ENCODE measurements around the gene FOXD4L5.
"Not testable (repeated sequence)": the region's sequence is repeated elsewhere in the genome, so short reads cannot be mapped to it uniquely, and the experiment has no call there.

Gene FOXD4L5

GRCh38 chr9:65285109-65285508 lies at the start of gene FOXD4L5:
Gene FOXD4L5 (minus strand): TSS chr9:65285209. CDS start chr9:65284377, 832 bp downstream.
- not testable (repeated sequence) for DNase-seq (ENCODE audit: low read depth)

- not testable (repeated sequence) for DNase-seq (ENCODE audit: low read depth)
These were observed 1.1 kb downstream of the FOXD4L5 start for GRCh38 chr9:65283943-65284342.

GRCh38 chr9:65282976-65283375 lies 2.0 kb downstream of the FOXD4L5 start:
- DNase-seq (ENCODE audit: low read depth), result not testable (repeated sequence)
